HL-60 (cell line): ENCODE results near the gene DENND4A.

Source experiments
- DNase-seq, 2 experiments: peaks; one replicate each; pipeline ENCODE4 v3.0.0-alpha.2; 2010 to 2020; ENCODE audit warnings: low read depth in 1 of 2, low spot score in 1 of 2
- H3K27ac ChIP-seq: fragments of 250-450 bp; sonication (Bioruptor Pico); replicated peaks from 2 replicates; pipeline ENCODE4 v1.5.1; 2020; ENCODE audit warnings: mild to moderate bottlenecking, moderate library complexity
- H3K27me3 ChIP-seq: fragments of 250-450 bp; sonication (Bioruptor Pico); 2 replicates; pipeline ENCODE4 v1.5.1; 2021; ENCODE audit warnings: mild to moderate bottlenecking, moderate library complexity; ENCODE audit not compliant: insufficient read depth, poor library complexity, severe bottlenecking
- H3K4me3 ChIP-seq: replicated peaks from 2 replicates; pipeline ENCODE4 v1.5.1; 2011; ENCODE audit warnings: mild to moderate bottlenecking, control low read depth, low read length; ENCODE audit not compliant: insufficient read depth
- GABPA ChIP-seq: IDR thresholded peaks from 2 replicates; pipeline ENCODE4 v1.6.1; 2012; ENCODE audit warnings: low read depth
- POLR2AphosphoS5 ChIP-seq: IDR thresholded peaks from 2 replicates; pipeline ENCODE4 v1.6.1; 2012; ENCODE audit warnings: low read depth
- SPI1 ChIP-seq: IDR thresholded peaks from 2 replicates; pipeline ENCODE4 v1.6.1; 2012; ENCODE audit warnings: low read depth, mild to moderate bottlenecking, borderline replicate concordance
- TF ChIP-seq, protein P1 (sequence below): IDR thresholded peaks from one replicate; pipeline ENCODE4 v1.5.1; 2011; ENCODE audit warnings: low read length, control low read depth, inconsistent platforms; ENCODE audit not compliant: insufficient read depth
- TF ChIP-seq, protein P2 (sequence below): IDR thresholded peaks from 2 replicates; pipeline ENCODE4 v1.6.1; 2012; ENCODE audit warnings: low read depth; ENCODE audit not compliant: insufficient replicate concordance

The DENND4A gene

GRCh38 chr15:65824031-65824743 is 32.1 kb upstream of the DENND4A start:
- Histone ChIP-seq H3K4me3 (no peak overlapping the region), H3K27me3 (no peaks in the 10 kb centered on the region), H3K27ac (no peak overlapping the region)
- TF ChIP-seq GABPA (no peak), POLR2AphosphoS5 (no peak), SPI1 (no peak)
- TF ChIP-seq, protein P1, sequence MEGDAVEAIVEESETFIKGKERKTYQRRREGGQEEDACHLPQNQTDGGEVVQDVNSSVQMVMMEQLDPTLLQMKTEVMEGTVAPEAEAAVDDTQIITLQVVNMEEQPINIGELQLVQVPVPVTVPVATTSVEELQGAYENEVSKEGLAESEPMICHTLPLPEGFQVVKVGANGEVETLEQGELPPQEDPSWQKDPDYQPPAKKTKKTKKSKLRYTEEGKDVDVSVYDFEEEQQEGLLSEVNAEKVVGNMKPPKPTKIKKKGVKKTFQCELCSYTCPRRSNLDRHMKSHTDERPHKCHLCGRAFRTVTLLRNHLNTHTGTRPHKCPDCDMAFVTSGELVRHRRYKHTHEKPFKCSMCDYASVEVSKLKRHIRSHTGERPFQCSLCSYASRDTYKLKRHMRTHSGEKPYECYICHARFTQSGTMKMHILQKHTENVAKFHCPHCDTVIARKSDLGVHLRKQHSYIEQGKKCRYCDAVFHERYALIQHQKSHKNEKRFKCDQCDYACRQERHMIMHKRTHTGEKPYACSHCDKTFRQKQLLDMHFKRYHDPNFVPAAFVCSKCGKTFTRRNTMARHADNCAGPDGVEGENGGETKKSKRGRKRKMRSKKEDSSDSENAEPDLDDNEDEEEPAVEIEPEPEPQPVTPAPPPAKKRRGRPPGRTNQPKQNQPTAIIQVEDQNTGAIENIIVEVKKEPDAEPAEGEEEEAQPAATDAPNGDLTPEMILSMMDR = peak; percentile 55
- peak in 1 of 2 experiments; percentile 44 for DNase-seq

- DNase-seq = no peak
- H3K27me3 ChIP-seq = no peaks in the 10 kb centered on the region
- no peak overlapping the region for H3K27ac ChIP-seq
- TF ChIP-seq, protein P1 = no peak
- TF ChIP-seq SPI1 (no peak), POLR2AphosphoS5 (no peak), GABPA (no peak)
- TF ChIP-seq, protein P2, sequence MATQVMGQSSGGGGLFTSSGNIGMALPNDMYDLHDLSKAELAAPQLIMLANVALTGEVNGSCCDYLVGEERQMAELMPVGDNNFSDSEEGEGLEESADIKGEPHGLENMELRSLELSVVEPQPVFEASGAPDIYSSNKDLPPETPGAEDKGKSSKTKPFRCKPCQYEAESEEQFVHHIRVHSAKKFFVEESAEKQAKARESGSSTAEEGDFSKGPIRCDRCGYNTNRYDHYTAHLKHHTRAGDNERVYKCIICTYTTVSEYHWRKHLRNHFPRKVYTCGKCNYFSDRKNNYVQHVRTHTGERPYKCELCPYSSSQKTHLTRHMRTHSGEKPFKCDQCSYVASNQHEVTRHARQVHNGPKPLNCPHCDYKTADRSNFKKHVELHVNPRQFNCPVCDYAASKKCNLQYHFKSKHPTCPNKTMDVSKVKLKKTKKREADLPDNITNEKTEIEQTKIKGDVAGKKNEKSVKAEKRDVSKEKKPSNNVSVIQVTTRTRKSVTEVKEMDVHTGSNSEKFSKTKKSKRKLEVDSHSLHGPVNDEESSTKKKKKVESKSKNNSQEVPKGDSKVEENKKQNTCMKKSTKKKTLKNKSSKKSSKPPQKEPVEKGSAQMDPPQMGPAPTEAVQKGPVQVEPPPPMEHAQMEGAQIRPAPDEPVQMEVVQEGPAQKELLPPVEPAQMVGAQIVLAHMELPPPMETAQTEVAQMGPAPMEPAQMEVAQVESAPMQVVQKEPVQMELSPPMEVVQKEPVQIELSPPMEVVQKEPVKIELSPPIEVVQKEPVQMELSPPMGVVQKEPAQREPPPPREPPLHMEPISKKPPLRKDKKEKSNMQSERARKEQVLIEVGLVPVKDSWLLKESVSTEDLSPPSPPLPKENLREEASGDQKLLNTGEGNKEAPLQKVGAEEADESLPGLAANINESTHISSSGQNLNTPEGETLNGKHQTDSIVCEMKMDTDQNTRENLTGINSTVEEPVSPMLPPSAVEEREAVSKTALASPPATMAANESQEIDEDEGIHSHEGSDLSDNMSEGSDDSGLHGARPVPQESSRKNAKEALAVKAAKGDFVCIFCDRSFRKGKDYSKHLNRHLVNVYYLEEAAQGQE = no peak
- no peak overlapping the region for H3K4me3 ChIP-seq
Observed at GRCh38 chr15:65822316-65822715, 30.2 kb upstream of the DENND4A start.

- Histone ChIP-seq H3K27me3 (no peaks in the 10 kb centered on the region), H3K27ac (no peak overlapping the region), H3K4me3 (no peak overlapping the region)
- TF ChIP-seq SPI1 = no peak
- TF ChIP-seq, protein P2 = no peak
- TF ChIP-seq, protein P1 = no peak
- TF ChIP-seq POLR2AphosphoS5 = no peak
- no peak for TF ChIP-seq GABPA
- no peak for DNase-seq
Observed at GRCh38 chr15:65821070-65821469, 29.0 kb upstream of the DENND4A start.

- H3K27ac ChIP-seq = peak overlapping the region; percentile 84
- no peak overlapping the region for H3K4me3 ChIP-seq
- no peaks in the 10 kb centered on the region for H3K27me3 ChIP-seq
- DNase-seq = no peak
- TF ChIP-seq, protein P2 = no peak
- TF ChIP-seq GABPA = no peak
- no peak for TF ChIP-seq SPI1
- TF ChIP-seq POLR2AphosphoS5 = no peak
- TF ChIP-seq, protein P1 = no peak
Observed at GRCh38 chr15:65819563-65819960, 27.5 kb upstream of the DENND4A start.
